ENCODE results near the gene HSD17B12. TPM values are rescaled to one million over a fixed set of nuclear protein-coding genes. Genes with fewer than 3 reads are reported as not detected.

Gene HSD17B12
- total and polyA plus RNA-seq, 12 donors, result 32.9 to 122 (median 79.1) TPM

DNA sequence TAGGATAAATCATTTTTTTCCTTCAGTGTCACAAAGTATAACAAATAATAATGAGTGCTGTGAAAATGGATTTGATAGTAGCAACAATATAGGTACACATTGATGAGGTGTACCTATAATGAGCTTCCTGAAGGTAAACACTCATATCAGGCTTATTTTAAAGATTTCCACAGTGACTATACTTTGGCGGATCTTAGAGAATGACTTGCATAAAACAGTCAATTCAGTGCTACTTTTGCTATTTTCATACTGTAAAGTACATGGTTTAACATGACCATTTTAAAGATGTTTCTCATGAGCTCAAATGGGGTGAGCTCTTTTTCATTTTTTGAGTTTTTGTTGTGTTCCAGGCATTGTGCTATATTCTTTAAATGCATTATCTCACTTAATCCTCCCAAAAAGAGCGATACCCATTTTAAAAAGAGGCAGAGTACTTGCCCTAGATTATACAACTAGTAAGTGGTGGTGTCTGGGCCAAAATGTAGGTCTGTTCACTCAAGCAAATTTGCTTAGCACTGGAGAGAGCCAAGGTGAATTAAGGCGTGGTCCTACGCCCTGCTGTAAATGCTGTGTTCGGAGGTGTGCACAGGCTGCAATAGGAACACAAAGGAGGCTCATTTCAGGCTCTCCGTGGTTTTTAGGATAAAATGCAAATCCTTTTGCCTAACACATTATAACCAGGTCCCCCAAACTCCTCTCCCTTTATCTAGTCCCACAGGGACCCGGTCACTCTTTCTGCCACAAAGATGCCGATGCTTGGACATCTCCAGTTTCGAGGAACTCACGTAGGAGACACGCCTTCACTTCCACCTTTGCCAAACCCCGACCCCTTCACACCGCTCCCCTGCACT is 199.5 kb downstream of the HSD17B12 start:
- no peak for DNase-seq
- peak in 3 of 8 donors; percentile 3 to 15 (median 6) for ATAC-seq
- H3K27me3 ChIP-seq, result peaks cover 0 to 42% (median 20%) of the 10 kb centered on the region in 7 donors
- peak overlapping the region; percentile 74 to 97 (median 82) for H3K4me3 ChIP-seq
- H3K9me3 ChIP-seq, result no peaks in the 10 kb centered on the region
- peaks cover 0 to 29% (median 16%) of the 10 kb centered on the region in 9 donors for H3K36me3 ChIP-seq
- peak overlapping the region in 9 of 10 donors; percentile 6 to 90 (median 71) for H3K27ac ChIP-seq
- 49 to 50% methylated on average over 13 of the region's 13 CpGs for WGBS, 2 donors
- TF ChIP-seq, protein P1, sequence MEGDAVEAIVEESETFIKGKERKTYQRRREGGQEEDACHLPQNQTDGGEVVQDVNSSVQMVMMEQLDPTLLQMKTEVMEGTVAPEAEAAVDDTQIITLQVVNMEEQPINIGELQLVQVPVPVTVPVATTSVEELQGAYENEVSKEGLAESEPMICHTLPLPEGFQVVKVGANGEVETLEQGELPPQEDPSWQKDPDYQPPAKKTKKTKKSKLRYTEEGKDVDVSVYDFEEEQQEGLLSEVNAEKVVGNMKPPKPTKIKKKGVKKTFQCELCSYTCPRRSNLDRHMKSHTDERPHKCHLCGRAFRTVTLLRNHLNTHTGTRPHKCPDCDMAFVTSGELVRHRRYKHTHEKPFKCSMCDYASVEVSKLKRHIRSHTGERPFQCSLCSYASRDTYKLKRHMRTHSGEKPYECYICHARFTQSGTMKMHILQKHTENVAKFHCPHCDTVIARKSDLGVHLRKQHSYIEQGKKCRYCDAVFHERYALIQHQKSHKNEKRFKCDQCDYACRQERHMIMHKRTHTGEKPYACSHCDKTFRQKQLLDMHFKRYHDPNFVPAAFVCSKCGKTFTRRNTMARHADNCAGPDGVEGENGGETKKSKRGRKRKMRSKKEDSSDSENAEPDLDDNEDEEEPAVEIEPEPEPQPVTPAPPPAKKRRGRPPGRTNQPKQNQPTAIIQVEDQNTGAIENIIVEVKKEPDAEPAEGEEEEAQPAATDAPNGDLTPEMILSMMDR (IDR thresholded peaks at IDR 0.05), result no peak
- intact Hi-C loops (cut with DNase I), result no loop called here
- peaks cover 6 to 21% (median 16%) of the 10 kb centered on the region in 9 donors for H3K4me1 ChIP-seq

DNA sequence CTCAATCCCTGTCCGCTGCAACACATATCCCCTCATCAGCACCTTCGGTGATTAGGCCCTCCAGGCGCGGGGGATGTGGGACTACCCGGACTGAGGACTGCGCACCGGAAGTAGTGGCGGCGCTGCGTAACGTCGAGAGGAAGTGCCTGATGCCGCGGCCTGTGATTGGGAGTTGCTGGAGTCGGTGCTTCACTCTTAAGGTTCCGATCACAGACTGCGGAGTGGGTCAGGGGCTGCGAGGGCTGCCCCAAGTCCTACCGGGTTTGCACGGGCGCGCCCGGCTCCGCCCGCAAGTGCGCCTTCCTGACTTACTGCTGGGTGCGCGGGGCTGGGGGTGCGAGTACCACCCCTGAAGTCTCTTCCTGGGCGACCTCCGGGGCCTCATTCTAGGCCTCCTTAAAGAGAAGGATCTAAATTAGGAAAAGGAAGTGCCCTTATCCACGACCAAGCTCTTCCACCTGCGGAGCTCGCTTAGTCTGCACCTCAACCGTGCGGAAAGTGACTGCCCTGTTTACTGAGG is 200.2 kb downstream of the HSD17B12 start, which contains the start of gene ALKBH3:
Gene ALKBH3 (plus strand): TSS at position 192 of the 520 bp plus-strand sequence. CDS start 1,822 bp downstream, outside the sequence.
- TF ChIP-seq, protein P1 (IDR thresholded peaks at IDR 0.05), result peak in 1 of 9 donors; percentile 20
- peak; percentile 90 to 91 for DNase-seq
- peaks cover 0 to 36% (median 16%) of the 10 kb centered on the region in 9 donors for H3K36me3 ChIP-seq
- peaks cover 0 to 35% (median 17%) of the 10 kb centered on the region in 7 donors for H3K27me3 ChIP-seq
- peak within 1 kb of the TSS in 9 of 10 donors; percentile 66 to 90 (median 71) for H3K27ac ChIP-seq
- ATAC-seq, result peak; percentile 98 to 100 (median 100)
- peaks cover 6 to 21% (median 16%) of the 10 kb centered on the region in 9 donors for H3K4me1 ChIP-seq
- peak within 1 kb of the TSS; percentile 74 to 97 (median 82) for H3K4me3 ChIP-seq
- no peaks in the 10 kb centered on the region for H3K9me3 ChIP-seq
- WGBS, 2 donors, result 0% methylated on average over 36 of the region's 36 CpGs
- intact Hi-C loops (cut with DNase I), result no loop called here

- intact Hi-C loops (cut with DNase I), result loop anchor here in 4 of 10 donors (5.0 kb wide), 2 partner anchors 49 to 94 kb away; partner anchors contain the start of gene C11orf96 (in 4 of the 4)
- Histone ChIP-seq H3K36me3 (peaks cover 3 to 100% (median 49%) of the 10 kb centered on the region in 9 donors), H3K4me3 (no peak overlapping the region), H3K27ac (peak overlapping the region in 1 of 10 donors; percentile 4), H3K9me3 (no peaks in the 10 kb centered on the region), H3K27me3 (no peaks in the 10 kb centered on the region), H3K4me1 (no peaks in the 10 kb centered on the region)
- WGBS, 2 donors, result 32 to 48% methylated on average over 3 of the region's 3 CpGs
- TF ChIP-seq, protein P1 (IDR thresholded peaks at IDR 0.05), result no peak
- DNase-seq (no peak), ATAC-seq (no peak)
Observed at GRCh38 chr11:43892851-43893250, 212.3 kb downstream of the HSD17B12 start.

DNA sequence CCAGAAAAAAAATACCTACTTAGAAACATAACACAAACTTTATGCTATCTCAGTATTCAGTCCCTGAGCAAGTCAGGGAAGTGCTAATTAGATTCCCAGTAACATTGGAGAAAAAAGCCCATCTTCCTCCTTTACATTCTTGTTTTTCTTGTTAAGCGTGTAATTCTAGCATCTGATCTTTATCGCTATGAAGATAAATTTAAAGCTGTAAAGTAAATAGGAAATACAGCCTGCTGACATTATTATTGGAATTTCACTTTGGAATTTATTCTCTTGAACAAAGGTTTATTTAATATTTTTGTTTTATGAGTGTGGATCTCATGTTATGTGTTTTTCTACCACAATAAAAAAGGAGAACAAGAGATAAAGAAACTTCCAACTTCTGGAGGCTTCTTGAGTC is 214.0 kb downstream of the HSD17B12 start:
- DNase-seq, result no peak
- Histone ChIP-seq H3K4me3 (no peak overlapping the region), H3K27me3 (no peaks in the 10 kb centered on the region), H3K4me1 (no peaks in the 10 kb centered on the region), H3K36me3 (peaks cover 3 to 100% (median 61%) of the 10 kb centered on the region in 9 donors), H3K9me3 (no peaks in the 10 kb centered on the region), H3K27ac (no peak overlapping the region)
- intact Hi-C loops (cut with DNase I), result loop anchor here in 4 of 10 donors (5.0 kb wide), 2 partner anchors 48 to 93 kb away; partner anchors contain the start of gene C11orf96 (in 4 of the 4)
- TF ChIP-seq, protein P1 (IDR thresholded peaks at IDR 0.05), result no peak
- no peak for ATAC-seq
- WGBS, 2 donors, result 62 to 85% methylated on average over 2 of the region's 2 CpGs

Data from heart right ventricle (tissue), 16 donors.